Muscle of back (tissue), 11 donors: ENCODE measurements around the gene RPTOR. TPM values are rescaled to one million over a fixed set of nuclear protein-coding genes. Genes with fewer than 3 reads are reported as not detected.
"Not testable (repeated sequence)": the region's sequence is repeated elsewhere in the genome, so short reads cannot be mapped to it uniquely, and the experiment has no call there.

Experiments used
- DNase-seq, 3 donors: peaks; one replicate each; pipeline versions ENCODE4 v3.0.0 to v3.0.0-alpha.2; 2013
- polyA plus RNA-seq, 10 donors: library from polyadenylated mRNA; unstranded; fragments of 120-200 nt; gene quantifications; one replicate each; pipeline ENCODE4 v1.2.1, GENCODE V29; 2013; ENCODE audit not compliant: insufficient read length in 10 of 10

The RPTOR gene
- polyA plus RNA-seq, 10 donors: 18.8 to 24.3 (median 21.2) TPM

DNA sequence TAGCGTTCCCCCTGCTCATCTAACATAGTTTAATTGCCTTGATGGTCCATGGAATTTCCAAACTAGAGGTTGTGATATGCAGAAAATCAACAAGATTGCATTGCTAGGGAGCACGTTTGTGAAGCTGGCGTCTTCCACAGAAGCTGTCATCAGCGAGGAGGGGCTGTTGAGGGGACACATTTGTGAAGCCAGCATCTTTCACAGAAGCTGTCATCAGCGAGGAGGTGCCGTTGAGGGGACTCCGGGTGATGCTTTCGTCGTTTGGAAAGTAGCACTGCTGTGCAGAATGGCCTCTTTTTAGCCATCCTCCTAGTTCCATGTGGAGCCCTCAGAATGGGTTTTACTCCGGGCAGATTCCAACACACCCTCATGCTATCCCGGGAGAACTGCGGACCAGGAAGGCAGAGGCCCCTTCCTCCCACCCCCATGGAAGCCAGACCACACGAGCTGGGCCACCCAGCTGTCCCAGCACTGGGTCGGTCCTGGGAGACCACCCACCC, 327.4 kb downstream of the RPTOR start:
- DNase-seq: no peak

DNA sequence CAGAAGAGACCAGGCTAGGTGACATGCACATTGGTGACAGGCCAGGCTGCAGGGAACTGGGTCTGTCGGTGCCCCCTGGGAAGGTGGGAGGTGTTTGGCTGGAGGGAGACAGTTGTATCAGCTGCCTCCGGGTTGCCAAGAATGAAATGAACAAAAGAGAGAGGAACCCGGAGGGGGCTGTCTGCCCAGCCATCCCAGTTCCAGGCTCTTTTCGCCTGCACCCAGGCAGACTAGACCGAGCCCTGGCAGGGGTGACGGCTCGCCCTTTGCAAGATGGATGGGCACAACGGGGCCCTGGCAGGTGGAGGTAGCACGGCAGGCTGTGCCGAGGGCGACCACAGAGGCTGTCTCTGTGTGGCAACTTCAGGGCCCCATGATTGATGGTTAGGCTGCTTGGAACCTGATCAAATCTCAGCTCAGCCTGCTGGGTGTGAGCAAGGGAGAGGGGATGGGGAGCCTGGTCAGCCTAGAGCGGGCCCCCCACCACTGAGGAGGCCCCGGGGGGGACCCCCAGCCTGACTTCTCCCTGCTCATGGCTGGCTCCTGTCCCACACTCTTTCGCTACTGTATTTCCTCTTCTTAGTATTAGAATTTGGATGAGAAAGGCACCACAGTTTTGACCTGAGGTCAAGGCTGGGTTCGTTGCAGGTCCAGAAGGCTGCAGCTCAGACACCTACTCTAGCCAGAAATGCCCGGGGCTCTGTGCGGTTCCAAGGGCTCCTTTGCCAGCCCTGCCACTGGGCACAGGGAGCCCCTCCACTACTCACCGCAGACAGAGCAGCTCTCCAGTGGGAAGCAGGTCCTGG, 328.1 kb downstream of the RPTOR start:
- no peak for DNase-seq

DNA sequence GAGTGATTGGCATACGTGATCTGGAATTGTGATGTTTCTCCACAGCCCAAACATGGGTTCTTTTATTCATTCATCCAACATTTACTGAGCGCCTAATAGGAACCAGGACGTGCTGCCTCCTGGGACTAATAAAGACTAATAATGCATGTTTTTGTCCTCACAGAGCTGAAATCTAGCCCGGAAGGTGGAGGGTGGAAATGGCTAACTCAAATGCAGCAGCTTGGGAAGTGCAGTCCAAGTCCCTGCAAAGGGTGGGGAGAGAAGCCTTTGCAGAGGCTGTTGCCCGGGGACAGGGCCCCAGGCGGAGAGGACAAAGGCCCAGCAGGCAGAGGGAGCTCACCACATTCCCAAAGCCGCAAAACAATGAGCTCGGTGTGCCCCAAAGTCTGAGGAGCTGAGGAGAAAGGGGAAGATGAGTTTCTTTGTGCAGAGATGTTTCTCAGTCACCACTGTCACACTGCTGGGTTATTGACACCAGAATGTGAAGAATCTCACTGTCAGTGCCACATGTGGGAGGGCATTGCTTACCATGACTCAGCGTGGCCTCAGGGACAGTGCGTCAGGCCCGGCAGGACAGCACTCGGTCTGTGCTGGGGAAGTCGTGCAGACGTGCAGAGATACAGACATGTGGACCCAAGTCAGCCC, 328.8 kb downstream of the RPTOR start:
- peak in 1 of 3 donors; percentile 43 for DNase-seq

- DNase-seq: no peak
These were observed 330.3 kb downstream of the RPTOR start for GRCh38 chr17:80874866-80875445.

DNA sequence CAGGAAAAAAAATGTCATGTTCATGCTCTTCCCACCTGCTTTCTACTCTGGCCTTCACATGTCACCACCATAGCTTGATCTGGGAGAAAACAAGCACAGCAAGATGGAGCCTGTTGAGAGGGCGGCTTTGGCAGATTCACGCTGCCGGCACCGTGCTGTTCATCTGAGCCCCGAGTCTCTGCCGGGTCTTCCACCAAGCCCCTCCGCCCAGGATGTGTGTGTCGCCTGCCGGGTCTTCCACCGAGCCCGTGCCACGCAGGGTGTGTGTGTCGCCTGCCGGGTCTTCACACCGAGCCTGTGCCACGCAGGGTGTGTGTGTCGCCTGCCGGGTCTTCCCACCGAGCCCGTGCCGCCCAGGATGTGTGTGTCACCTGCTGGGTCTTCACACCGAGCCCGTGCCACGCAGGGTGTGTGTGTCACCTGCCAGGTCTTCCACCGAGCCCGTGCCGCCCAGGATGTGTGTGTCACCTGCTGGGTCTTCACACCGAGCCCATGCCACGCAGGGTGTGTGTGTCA, 330.9 kb downstream of the RPTOR start:
- not testable (repeated sequence) for DNase-seq

GRCh38 chr17:80876456-80876949, 331.9 kb downstream of the RPTOR start:
- DNase-seq: not testable (repeated sequence)

DNA sequence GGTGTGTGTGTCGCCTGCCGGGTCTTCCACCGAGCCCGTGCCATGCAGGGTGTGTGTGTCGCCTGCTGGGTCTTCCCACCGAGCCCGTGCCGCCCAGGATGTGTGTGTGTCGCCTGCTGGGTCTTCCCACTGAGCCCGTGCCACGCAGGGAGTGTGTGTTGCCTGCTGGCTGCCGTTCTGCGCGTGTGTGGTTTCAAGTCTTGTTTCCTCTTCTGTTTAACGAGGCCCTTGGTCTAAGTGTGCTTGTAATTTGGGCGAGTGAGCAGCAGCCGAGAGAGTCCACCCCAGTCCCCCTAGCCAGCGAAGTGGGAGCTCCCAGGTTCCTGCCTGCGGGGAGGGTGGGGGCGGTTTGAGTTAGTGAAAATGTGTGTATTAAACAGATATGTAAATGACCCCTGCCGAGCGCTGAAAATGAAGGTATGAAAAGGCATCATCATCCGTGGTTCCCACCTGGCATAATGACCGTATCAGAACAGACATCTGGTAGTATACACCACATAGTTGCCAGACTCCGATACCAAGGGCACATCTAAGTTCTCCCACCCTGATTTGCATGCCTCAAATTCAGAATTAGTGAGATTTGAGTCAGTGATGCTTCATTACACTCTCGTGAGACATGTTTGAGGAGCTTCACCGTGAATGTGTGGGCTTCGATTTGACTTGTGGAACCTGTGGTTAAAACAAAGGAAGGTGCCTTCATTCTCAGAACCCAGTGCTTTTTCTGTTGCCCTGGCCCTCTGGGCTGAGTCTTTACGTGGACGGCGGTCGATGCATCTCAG, 332.5 kb downstream of the RPTOR start:
- DNase-seq: no peak

GRCh38 chr17:80877729-80878303, 333.2 kb downstream of the RPTOR start:
- no peak for DNase-seq

GRCh38 chr17:80878876-80879722, 334.5 kb downstream of the RPTOR start:
- DNase-seq: no peak

DNA sequence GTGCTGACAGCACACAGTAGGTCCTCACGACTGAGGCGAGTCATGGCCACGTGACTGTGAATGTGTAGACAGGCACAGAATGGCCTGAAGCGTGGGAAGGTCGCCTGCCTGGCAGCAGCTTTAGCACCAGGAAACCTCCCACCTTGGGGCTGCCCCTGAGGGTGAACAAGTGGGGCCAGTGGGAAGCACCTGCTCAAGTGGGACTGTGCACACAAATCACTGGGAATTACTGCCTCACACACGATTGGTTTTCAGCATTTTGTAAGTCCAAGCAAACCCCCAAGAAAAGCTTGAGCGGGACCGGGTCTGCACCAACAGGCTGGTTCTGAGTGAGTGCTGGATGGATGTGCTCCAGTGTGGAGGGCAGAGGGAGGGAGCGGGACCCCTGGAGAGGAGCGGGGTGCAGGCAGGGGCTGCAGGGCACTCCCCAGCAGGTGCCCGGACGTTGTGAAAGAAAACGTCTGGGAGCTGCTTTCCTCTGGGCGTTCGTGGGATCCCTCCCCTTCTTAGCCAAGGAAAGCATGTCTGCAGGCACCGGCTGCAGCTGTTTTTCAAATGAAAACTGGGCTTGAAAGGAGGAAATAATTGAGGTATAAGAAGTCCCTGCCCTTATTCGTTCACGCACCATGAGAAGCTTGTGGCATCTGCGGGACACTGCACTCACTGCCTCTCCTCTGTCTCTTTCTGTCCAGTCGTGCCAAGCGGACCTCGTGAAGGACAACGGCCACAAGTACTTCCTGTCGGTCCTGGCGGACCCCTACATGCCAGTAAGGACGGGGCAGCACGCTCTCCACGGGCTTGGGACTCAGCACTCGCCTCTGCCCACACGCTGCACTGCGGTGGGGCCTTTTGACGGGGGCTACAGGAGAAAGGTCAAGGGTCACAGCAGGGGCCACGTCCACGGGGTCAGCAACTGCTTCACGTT, 335.3 kb downstream of the RPTOR start:
- no peak for DNase-seq

DNA sequence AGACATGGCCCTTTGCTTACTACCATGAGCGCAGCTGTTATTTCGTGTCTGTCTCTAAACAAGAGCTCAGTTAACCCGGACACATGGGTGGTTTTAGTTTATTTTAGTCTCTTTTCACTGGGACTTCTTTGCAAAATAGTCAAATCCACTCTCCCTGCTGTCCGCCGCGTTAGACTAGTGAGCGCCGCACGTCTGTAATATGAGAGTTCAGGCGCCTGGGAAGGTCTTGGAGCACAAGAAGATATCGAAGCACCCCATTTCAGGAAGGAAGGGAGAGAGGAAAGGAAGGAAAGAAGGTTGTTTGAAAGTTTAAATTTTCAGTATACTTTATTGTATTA, 336.0 kb downstream of the RPTOR start:
- no peak for DNase-seq

- no peak for DNase-seq
These were observed 336.7 kb downstream of the RPTOR start for GRCh38 chr17:80881306-80881705.

GRCh38 chr17:80882323-80882722, 337.7 kb downstream of the RPTOR start:
- DNase-seq: no peak

DNA sequence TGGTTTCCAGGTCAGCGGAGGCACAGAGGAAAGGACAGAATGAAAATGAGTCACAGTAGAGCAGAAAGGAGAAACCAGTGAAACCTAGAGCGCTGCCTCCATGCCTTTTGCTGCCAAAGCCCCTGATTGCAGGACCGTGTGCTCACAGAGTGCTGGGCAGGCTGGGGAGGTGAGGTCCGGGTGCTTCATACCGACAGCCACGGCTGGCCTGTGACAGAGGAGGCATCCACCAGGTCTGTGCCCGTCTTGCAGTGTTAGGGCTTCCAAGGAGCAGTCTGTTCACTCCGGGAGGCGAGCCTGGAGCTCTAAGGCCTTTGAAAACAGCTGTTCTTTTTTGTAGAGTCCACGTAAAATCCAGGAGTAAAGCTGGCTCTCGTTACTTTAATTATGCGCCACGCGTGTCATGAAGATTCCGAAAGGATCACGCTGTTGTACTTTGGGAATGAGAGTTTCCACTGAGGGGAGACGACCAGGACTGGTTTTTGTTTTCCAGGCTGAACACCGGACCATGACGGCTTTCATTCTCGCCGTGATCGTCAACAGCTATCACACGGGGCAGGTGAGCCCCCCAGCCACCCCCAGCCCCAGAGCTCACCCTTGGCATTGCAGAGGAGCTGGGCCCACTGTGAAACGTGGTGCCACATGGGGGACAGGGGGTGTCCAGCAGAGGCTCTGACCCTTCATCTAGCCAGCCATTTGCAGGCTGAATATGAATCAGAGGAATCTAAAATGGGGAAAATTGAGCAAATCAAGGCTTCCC, 338.5 kb downstream of the RPTOR start:
- DNase-seq: no peak

GRCh38 chr17:80883831-80884735, 339.4 kb downstream of the RPTOR start:
- no peak for DNase-seq

DNA sequence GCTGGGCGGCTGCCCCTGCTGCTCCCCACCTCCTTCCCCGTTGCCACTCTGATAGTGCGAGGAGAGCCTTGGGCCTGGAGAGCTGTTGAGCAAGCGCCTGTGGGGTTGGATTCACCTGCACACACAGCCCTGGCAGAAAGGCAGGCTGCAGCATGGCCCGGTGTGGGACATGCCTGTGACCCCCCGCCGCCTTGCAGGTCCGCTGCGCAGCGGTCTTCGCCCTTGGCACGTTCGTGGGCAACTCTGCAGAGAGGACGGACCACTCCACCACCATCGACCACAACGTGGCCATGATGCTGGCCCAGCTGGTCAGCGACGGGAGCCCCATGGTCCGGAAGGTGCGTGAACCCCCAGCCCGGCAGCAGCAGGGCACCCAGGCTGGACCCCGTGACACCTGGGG, 340.2 kb downstream of the RPTOR start:
- DNase-seq: no peak

DNA sequence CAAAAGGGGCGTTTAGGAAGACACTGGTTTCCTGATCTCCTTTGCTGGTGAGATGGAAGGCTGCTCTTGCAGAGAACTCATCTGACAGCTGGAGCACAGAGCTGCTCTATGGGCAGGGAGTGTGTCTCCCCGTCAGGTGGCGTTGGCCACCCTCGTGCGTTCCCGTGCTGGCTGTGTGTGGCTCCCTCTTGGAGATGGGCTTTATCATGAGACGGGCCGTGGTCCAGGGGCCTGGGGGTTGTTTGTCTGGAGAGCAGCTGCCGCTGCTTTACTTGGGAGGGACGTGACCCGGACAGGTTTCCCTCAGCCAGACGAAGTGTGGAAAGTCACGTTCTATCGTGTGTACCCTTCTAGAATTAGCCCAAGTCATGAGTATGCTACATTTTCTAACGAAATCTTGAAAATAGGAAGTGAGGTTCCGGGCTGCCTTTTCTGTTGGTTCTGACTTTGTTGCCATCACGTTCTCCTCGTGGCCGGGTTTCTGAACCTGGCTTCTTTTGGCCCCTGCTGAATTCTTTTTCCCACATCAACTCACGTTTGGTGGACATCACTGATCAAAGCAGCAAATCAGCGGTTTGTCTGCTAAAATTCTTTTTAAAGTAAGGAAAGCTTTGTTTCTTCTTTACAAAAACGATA, 341.4 kb downstream of the RPTOR start:
- DNase-seq: no peak
